ENCODE results near the gene CAPN7.

CAPN7 gene

DNA sequence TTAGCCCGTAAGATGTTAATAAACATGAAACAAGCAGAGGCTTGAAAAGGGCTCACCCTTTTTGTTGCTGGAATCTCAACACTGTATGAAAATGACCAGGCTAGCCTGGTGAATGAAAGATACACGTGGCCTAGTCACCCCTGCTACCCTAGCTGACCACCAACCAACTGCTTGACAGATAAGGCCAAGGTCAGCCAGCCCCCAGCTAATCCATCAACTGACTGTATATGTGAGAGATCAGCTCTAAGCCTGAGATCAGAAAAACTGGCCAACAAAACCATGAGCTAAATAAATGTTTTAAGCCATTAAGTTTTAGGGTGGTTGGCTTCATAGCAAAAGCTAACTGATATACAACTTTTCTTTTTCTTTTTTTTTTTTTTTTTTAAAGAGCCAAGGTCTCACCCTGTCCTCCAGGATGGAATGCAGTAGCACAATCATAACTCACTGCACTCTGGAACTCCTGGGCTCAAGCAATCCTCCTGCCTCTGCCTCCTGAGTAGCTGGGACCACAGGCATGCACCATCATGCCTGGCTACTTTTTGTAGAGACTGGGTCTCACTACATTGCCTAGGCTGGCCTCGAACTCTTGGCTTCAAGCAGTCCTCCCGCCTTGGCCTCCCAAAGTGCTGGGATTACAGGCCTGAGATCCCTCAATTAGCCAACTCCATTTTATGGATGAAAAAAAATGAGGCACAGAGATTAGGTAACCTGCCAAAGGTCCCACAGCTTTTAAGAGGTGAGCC is 91.7 kb downstream of the CAPN7 start:
- no peak for DNase-seq (ENCODE audit: low read depth in 2 of 2)

- no peak for DNase-seq (ENCODE audit: low read depth in 2 of 2)
Measured at GRCh38 chr3:15298504-15298903, 92.5 kb downstream of the CAPN7 start.

DNA sequence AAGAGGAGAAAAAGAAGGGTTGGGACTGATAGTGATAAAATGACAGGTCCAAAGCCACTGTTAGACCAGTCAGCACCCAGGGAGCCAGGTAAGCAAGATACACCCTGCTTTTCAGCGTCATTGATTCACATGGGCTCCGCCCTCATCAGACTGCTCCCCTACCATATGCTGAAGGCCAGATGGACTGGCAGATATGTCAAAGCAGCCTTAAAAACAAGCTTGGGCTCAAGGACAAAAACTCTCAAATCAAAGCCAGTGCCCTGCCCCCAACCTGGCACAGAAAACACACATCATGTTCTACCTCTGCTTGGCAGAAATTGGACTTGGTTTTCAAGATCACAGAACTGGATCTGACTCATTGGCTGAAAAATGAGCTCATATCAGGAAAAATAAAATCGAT is 93.0 kb downstream of the CAPN7 start:
- DNase-seq (ENCODE audit: low read depth in 2 of 2), result no peak

GRCh38 chr3:15300323-15301078 is 94.5 kb downstream of the CAPN7 start:
- no peak for DNase-seq (ENCODE audit: low read depth in 2 of 2)

GRCh38 chr3:15301761-15302160 is 95.7 kb downstream of the CAPN7 start:
- DNase-seq (ENCODE audit: low read depth in 2 of 2), result no peak

Data from stimulated activated CD8-positive, alpha-beta memory T cell treated with anti-CD3 and anti-CD28 coated beads, Interleukin-15, amount 100 ng/mL, for 48 hours (primary cell).